MG63 (cell line): Measurements from ENCODE around the gene KYNU. TPM values are rescaled to one million over a fixed set of nuclear protein-coding genes. Genes with fewer than 3 reads are reported as not detected.
A peak's percentile ranks its signal among the peaks of the same experiment; 100 is the strongest.
"Not testable (repeated sequence)": the region's sequence is repeated elsewhere in the genome, so short reads cannot be mapped to it uniquely, and the experiment has no call there.

Experiments used
- DNase-seq: peaks from one replicate; pipeline ENCODE4 v3.0.0-alpha.2; 2020
- H3K27me3 ChIP-seq: fragments of 250-450 bp; sonication (Bioruptor Pico); 2 replicates; pipeline ENCODE4 v1.5.1; 2020; ENCODE audit warnings: mild to moderate bottlenecking, moderate library complexity
- H3K36me3 ChIP-seq: fragments of 250-450 bp; sonication (Bioruptor Pico); 2 replicates; pipeline ENCODE4 v1.5.1; 2020; ENCODE audit warnings: mild to moderate bottlenecking, moderate library complexity
- H3K4me3 ChIP-seq: fragments of 250-450 bp; sonication (Bioruptor Pico); 2 replicates; pipeline ENCODE4 v1.5.1; 2020; ENCODE audit warnings: mild to moderate bottlenecking, moderate library complexity
- H3K9me3 ChIP-seq: fragments of 250-450 bp; sonication (Bioruptor Pico); 2 replicates; pipeline ENCODE4 v1.5.1; 2020; ENCODE audit warnings: mild to moderate bottlenecking, moderate library complexity
- total RNA-seq: library from RNA; depleted of rRNA; stranded (reverse); fragments of >200 nt; shearing (Covaris generic); gene quantifications from 2 replicates; pipeline ENCODE4 v1.2.3, GENCODE V29; 2014; ENCODE audit warnings: low replicate concordance

KYNU gene
- total RNA-seq, 1 experiment from 2014 or later = 0.82 TPM

GRCh38 chr2:142997231-142997630 lies 119.8 kb downstream of the KYNU start:
- Histone ChIP-seq H3K4me3 (no peak overlapping the region), H3K36me3 (no peaks in the 10 kb centered on the region)

GRCh38 chr2:143000599-143000998 lies 123.1 kb downstream of the KYNU start:
- H3K4me3 ChIP-seq = no peak overlapping the region
- no peak for DNase-seq
- H3K9me3 ChIP-seq = no peaks in the 10 kb centered on the region
- H3K27me3 ChIP-seq = peaks cover 2% of the 10 kb centered on the region; the same call in 1 of the 2 replicates
- no peaks in the 10 kb centered on the region for H3K36me3 ChIP-seq

More at GRCh38 chr2:142997231-142997630, 119.8 kb downstream of the KYNU start:
- peaks cover 2% of the 10 kb centered on the region; the same call in 1 of the 2 replicates for H3K27me3 ChIP-seq
- no peaks in the 10 kb centered on the region for H3K9me3 ChIP-seq
- DNase-seq = no peak

GRCh38 chr2:143001501-143001900 lies 124.0 kb downstream of the KYNU start:
- Histone ChIP-seq H3K36me3 (no peaks in the 10 kb centered on the region), H3K9me3 (no peaks in the 10 kb centered on the region), H3K4me3 (no peak overlapping the region), H3K27me3 (peaks cover 2% of the 10 kb centered on the region; the same call in 1 of the 2 replicates)
- no peak for DNase-seq

- Histone ChIP-seq H3K4me3 (no peak overlapping the region), H3K27me3 (no peaks in the 10 kb centered on the region), H3K36me3 (no peaks in the 10 kb centered on the region), H3K9me3 (no peaks in the 10 kb centered on the region)
- no peak for DNase-seq
Observed at GRCh38 chr2:143015656-143016055, 138.2 kb downstream of the KYNU start.

- no peaks in the 10 kb centered on the region for H3K36me3 ChIP-seq
- no peak for DNase-seq
- H3K4me3 ChIP-seq = no peak overlapping the region
- H3K9me3 ChIP-seq = no peaks in the 10 kb centered on the region
- H3K27me3 ChIP-seq = no peaks in the 10 kb centered on the region
Observed at GRCh38 chr2:143026411-143027054, 149.1 kb downstream of the KYNU start.

GRCh38 chr2:143029141-143029540 lies 151.7 kb downstream of the KYNU start:
- H3K36me3 ChIP-seq = no peaks in the 10 kb centered on the region
- H3K4me3 ChIP-seq = no peak overlapping the region
- H3K27me3 ChIP-seq = no peaks in the 10 kb centered on the region
- DNase-seq = peak; percentile 81
- H3K9me3 ChIP-seq = no peaks in the 10 kb centered on the region

- Histone ChIP-seq H3K27me3 (no peaks in the 10 kb centered on the region), H3K9me3 (no peaks in the 10 kb centered on the region), H3K36me3 (no peaks in the 10 kb centered on the region), H3K4me3 (no peak overlapping the region)
- no peak for DNase-seq
Observed at GRCh38 chr2:143030127-143030526, 152.7 kb downstream of the KYNU start.

- Histone ChIP-seq H3K9me3 (no peaks in the 10 kb centered on the region), H3K36me3 (no peaks in the 10 kb centered on the region), H3K4me3 (no peak overlapping the region), H3K27me3 (no peaks in the 10 kb centered on the region)
- DNase-seq = peak; percentile 15
Observed at GRCh38 chr2:143034292-143035074, 157.0 kb downstream of the KYNU start.

GRCh38 chr2:143051465-143051864 lies 174.0 kb downstream of the KYNU start:
- H3K4me3 ChIP-seq = no peak overlapping the region
- H3K36me3 ChIP-seq = no peaks in the 10 kb centered on the region
- H3K9me3 ChIP-seq = no peaks in the 10 kb centered on the region; the same call in 1 of the 2 replicates
- DNase-seq = no peak
- H3K27me3 ChIP-seq = no peaks in the 10 kb centered on the region

GRCh38 chr2:143053437-143053836 lies 176.0 kb downstream of the KYNU start:
- H3K36me3 ChIP-seq, H3K9me3 ChIP-seq, DNase-seq, H3K27me3 ChIP-seq, H3K4me3 ChIP-seq: not testable (repeated sequence)

- H3K36me3 ChIP-seq = no peaks in the 10 kb centered on the region
- no peaks in the 10 kb centered on the region for H3K27me3 ChIP-seq
- no peak overlapping the region for H3K4me3 ChIP-seq
- peaks cover 1% of the 10 kb centered on the region; the same call in 1 of the 2 replicates for H3K9me3 ChIP-seq
- DNase-seq = no peak
Observed at GRCh38 chr2:143056550-143056949, 179.1 kb downstream of the KYNU start.

GRCh38 chr2:143058851-143059250 lies 181.4 kb downstream of the KYNU start:
- Histone ChIP-seq H3K4me3 (no peak overlapping the region), H3K36me3 (no peaks in the 10 kb centered on the region), H3K27me3 (no peaks in the 10 kb centered on the region), H3K9me3 (peaks cover 1% of the 10 kb centered on the region; the same call in 1 of the 2 replicates)
- no peak for DNase-seq

- no peaks in the 10 kb centered on the region for H3K36me3 ChIP-seq
- no peak for DNase-seq
Observed at GRCh38 chr2:143063612-143064200, 186.2 kb downstream of the KYNU start.

GRCh38 chr2:143068094-143068493 lies 190.6 kb downstream of the KYNU start:
- Histone ChIP-seq H3K4me3 (no peak overlapping the region), H3K9me3 (no peaks in the 10 kb centered on the region), H3K36me3 (no peaks in the 10 kb centered on the region), H3K27me3 (no peaks in the 10 kb centered on the region)
- no peak for DNase-seq

More at GRCh38 chr2:143063612-143064200, 186.2 kb downstream of the KYNU start:
- Histone ChIP-seq H3K9me3 (no peaks in the 10 kb centered on the region), H3K4me3 (no peak overlapping the region), H3K27me3 (no peaks in the 10 kb centered on the region)

GRCh38 chr2:143068509-143068908 lies 191.0 kb downstream of the KYNU start:
- no peak overlapping the region for H3K4me3 ChIP-seq
- no peaks in the 10 kb centered on the region for H3K9me3 ChIP-seq
- H3K36me3 ChIP-seq = no peaks in the 10 kb centered on the region
- no peaks in the 10 kb centered on the region for H3K27me3 ChIP-seq
- no peak for DNase-seq

GRCh38 chr2:143070704-143071103 lies 193.2 kb downstream of the KYNU start:
- no peaks in the 10 kb centered on the region for H3K36me3 ChIP-seq
- peaks cover 4% of the 10 kb centered on the region; the same call in 1 of the 2 replicates for H3K9me3 ChIP-seq
- DNase-seq = no peak
- H3K27me3 ChIP-seq = no peaks in the 10 kb centered on the region
- H3K4me3 ChIP-seq = no peak overlapping the region

- no peak for DNase-seq
- H3K4me3 ChIP-seq = no peak overlapping the region
- no peaks in the 10 kb centered on the region for H3K36me3 ChIP-seq
- peaks cover 4% of the 10 kb centered on the region; the same call in 1 of the 2 replicates for H3K9me3 ChIP-seq
- no peaks in the 10 kb centered on the region for H3K27me3 ChIP-seq
Observed at GRCh38 chr2:143071185-143071876, 193.9 kb downstream of the KYNU start.
